HG03039 (cell line): ENCODE data around the gene SIK3.
"Not testable (repeated sequence)": the region's sequence is repeated elsewhere in the genome, so short reads cannot be mapped to it uniquely, and the experiment has no call there.

Experiments
- ATAC-seq: cut with Tn5 transposase; IDR thresholded peaks from one replicate; pipeline ENCODE4 v1.9.1; 2021; ENCODE audit warnings: mild to moderate bottlenecking, moderate library complexity; ENCODE audit not compliant: unreplicated experiment

The SIK3 gene

GRCh38 chr11:116847612-116848011 is 250.6 kb downstream of the SIK3 start:
- no peak for ATAC-seq

- no peak for ATAC-seq
Measured at GRCh38 chr11:116844722-116845121, 253.5 kb downstream of the SIK3 start.

- no peak for ATAC-seq
Measured at GRCh38 chr11:116843661-116844060, 254.6 kb downstream of the SIK3 start.

- ATAC-seq = no peak
Measured at GRCh38 chr11:116842909-116843308, 255.3 kb downstream of the SIK3 start.

- ATAC-seq = no peak
Measured at GRCh38 chr11:116842117-116842516, 256.1 kb downstream of the SIK3 start.

- no peak for ATAC-seq
Measured at GRCh38 chr11:116840746-116841296, 257.4 kb downstream of the SIK3 start.

GRCh38 chr11:116840224-116840745 is 257.9 kb downstream of the SIK3 start:
- ATAC-seq = no peak

- ATAC-seq = no peak
Measured at GRCh38 chr11:116838321-116839084, 259.7 kb downstream of the SIK3 start.

GRCh38 chr11:116837231-116838091 is 260.8 kb downstream of the SIK3 start, which contains the start of gene APOA1:
Gene APOA1 (minus strand): TSS chr11:116837622. CDS start chr11:116837387, 235 bp downstream.
- ATAC-seq = no peak

- ATAC-seq = no peak
Measured at GRCh38 chr11:116836632-116836991, 261.6 kb downstream of the SIK3 start.

- peak; percentile 65 for ATAC-seq
Measured at GRCh38 chr11:116835791-116836631, 262.2 kb downstream of the SIK3 start.

- no peak for ATAC-seq
Measured at GRCh38 chr11:116835042-116835772, 263.0 kb downstream of the SIK3 start.

- not testable (repeated sequence) for ATAC-seq
Measured at GRCh38 chr11:116834535-116835041, 263.6 kb downstream of the SIK3 start.

- ATAC-seq = no peak
Measured at GRCh38 chr11:116833816-116834534, 264.3 kb downstream of the SIK3 start.

GRCh38 chr11:116833491-116833815 is 264.8 kb downstream of the SIK3 start:
- no peak for ATAC-seq

GRCh38 chr11:116832350-116833290 is 265.6 kb downstream of the SIK3 start:
- ATAC-seq = no peak

- no peak for ATAC-seq
Measured at GRCh38 chr11:116831790-116832349, 266.4 kb downstream of the SIK3 start.
